ENCODE results near the gene TMCC1.
A peak's percentile ranks its signal among the peaks of the same experiment; 100 is the strongest.

DNA sequence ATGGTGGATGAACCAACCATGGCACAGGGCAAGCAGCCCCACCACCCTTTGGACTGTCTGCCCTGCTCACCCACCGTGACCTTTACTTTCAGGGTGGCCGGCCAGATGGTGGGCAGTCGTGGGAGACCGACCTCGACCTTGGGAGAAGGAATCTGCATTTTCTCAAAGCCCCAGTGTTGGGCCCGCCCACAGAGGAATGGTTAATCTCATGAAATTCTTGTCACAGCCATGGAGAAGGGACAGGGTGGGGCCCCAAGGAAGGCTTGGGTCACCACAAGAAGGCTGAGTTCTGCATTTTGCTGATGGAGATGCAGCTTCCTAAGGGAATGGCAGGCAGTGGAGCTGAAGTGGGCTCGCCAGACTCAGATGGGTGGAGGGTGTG, 290.0 kb downstream of the TMCC1 start:
- TF ChIP-seq, protein P1, sequence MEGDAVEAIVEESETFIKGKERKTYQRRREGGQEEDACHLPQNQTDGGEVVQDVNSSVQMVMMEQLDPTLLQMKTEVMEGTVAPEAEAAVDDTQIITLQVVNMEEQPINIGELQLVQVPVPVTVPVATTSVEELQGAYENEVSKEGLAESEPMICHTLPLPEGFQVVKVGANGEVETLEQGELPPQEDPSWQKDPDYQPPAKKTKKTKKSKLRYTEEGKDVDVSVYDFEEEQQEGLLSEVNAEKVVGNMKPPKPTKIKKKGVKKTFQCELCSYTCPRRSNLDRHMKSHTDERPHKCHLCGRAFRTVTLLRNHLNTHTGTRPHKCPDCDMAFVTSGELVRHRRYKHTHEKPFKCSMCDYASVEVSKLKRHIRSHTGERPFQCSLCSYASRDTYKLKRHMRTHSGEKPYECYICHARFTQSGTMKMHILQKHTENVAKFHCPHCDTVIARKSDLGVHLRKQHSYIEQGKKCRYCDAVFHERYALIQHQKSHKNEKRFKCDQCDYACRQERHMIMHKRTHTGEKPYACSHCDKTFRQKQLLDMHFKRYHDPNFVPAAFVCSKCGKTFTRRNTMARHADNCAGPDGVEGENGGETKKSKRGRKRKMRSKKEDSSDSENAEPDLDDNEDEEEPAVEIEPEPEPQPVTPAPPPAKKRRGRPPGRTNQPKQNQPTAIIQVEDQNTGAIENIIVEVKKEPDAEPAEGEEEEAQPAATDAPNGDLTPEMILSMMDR (IDR thresholded peaks at IDR 0.05) = no peak
- peak in 1 of 4 donors; percentile 9 for TF ChIP-seq POLR2AphosphoS5 (IDR thresholded peaks at IDR 0.05)
